Ammon's horn (tissue), 1 donor: Measurements from ENCODE around the gene FDX1.
A peak's percentile ranks its signal among the peaks of the same experiment; 100 is the strongest.

Experiments
- DNase-seq: peaks from one replicate; pipeline ENCODE4 v3.0.0-alpha.2; 2016; ENCODE audit warnings: low spot score

The FDX1 gene

DNA sequence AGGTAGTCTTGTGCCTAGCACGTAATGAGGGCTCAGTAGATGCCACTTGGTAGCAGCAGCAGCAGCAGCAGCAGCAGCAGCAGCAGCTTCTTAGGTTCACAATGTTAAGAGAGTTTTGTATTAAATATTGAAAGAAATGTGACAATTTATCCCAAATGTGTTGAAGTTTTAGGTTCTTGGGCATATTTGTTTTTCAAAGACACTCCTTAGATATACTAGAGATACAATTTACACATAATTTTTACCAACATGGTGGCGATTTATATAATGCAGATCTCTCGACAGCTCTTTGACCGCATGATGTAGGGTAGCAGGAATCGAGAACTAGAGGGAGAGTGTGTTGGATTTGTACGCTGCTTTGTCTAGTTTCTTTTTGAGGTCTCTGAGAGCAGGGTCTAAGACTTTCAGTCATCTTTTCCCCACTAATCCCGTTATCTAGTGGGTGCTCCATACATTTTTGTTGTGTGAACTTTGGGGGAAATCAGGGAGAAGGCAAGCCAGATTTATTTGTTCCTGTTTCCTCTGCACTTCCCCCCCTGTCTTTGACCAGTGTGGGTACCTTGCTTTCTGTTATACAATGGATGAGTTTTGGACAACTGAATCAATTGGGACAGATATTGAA is 1.4 kb downstream of the FDX1 start:
- DNase-seq = no peak

- DNase-seq = no peak
Observed at GRCh38 chr11:110431674-110432073, 1.9 kb downstream of the FDX1 start.

DNA sequence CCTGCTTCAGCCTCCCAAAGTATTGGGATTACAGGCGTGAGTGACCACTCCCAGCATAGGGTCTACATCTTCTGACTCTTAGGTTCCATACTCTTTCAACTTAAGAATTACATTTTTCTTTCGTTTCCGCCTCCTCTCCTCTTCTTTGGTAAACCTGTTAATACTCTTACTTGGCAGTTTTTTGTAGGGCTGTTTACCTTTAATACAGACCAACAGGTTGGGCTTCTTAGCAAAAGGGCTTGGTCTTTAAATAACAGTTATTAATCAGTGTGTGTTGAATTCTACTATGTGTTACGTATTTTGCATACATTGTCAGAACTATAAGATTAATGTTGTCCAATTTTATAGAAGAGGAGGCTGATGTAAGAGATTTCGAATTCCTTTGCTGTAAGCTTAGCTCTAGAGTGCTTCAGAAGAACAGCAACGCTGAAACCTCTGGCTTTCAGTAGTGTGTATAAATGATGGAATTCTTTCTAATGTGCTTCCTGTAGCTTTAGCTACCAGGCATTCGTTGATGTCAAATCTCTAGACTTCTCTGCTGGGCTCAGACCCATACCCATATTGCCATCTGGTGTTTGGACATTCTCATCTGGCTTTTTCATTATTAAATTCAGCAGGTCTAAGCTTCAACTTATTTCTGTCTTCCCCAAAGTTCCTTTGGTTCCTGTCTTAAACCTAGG is 3.1 kb downstream of the FDX1 start:
- DNase-seq = no peak

DNA sequence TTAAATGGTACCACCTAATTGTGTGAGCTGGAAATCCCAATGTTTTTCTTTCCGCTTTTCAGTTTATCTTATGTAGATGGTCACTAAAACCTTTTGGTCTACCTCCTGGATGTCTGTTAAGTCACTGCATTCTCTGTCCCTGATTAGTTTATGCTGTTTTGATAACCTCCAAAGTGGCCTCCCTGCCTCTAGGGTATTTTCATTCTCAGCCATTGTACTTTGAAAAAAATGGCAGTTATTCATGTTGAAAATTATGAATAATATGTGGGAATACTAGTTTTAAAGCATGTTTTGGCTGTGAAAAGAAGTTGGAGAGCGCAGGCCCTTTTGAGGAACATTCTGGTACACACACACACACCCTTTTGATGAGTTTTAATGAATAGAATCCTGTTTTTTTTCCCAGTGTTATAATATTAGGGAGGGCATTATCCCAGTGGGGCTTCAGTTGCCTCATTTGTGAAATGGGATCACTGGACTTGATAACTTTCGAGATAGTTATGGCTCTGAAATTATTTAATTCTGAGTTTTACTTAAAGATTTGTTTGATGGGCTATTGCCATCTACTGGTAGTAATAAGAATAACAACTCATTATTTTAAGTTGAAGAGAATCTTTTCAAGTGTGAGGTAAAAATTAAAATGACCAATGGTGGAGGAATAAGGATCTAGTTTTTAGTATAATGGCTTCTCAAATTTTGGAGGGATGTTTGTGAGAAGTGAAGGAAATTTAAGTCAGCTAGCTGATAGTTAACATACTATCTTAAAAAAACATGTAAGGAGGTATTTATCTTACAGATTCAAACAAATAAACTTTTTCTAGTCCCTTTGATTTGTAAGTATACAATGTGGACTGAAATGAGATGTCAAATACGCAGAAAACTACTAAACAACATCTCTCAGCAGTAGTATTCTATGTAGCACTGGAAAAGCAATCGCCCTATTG is 3.9 kb downstream of the FDX1 start:
- no peak for DNase-seq

GRCh38 chr11:110434952-110435779 is 5.4 kb downstream of the FDX1 start:
- no peak for DNase-seq

DNA sequence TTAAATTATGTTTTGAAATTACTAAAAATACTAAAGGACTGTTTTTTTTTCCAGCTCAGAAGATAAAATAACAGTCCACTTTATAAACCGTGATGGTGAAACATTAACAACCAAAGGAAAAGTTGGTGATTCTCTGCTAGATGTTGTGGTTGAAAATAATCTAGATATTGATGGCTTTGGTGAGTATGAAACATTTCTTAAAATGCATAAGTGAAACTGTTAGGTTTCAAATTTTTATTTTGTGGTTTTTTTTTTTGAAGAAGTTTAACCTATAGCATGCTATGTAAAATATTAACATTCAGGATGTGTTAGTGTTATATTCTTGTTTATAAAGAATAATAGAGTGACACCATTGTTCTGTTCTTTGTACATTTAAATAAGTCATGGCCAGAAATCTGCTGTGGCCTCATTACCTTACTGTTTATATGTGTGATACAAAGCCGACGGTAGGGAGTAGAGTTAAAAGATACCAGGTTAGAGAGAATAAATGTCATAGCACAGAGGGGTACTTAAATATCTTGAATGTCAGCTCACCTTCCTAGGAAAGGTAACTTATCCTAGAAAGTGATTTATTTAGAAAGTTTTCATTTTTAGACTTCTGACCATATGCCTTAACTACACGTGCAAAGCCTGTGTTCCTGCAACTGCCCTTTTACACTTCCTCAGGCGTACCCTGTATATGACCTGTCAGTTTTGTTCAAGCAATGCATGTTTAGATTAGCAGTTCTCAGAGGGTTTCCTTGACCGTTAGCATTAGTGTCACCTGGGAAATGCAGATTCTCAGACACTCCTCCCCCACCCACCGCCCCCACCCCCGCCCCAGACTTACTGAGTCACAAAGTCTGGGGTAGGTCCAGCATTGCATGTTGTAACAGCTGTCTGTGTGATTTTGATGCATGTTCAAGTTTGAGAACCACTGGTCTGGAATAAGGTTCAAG is 6.3 kb downstream of the FDX1 start:
- no peak for DNase-seq

GRCh38 chr11:110438017-110438416 is 8.3 kb downstream of the FDX1 start:
- no peak for DNase-seq

DNA sequence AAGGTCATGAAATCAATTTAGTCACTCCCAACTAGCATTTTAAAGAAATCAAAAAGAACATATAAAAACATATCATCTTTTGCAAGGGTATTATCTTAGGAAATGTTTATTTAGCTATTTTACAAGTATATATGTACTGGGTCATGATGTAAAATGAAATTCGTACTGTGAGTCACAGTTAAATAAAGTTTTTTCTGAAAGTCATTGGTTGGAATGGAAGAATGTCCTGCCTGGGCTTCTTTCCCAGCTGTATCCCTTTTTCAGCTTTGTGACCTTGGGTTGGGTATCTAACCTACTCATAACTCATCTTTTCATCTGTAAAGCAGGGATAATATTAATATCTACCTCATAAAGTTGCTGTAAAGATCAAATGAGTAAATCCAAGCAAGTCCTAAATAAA is 15.7 kb downstream of the FDX1 start:
- DNase-seq = no peak

DNA sequence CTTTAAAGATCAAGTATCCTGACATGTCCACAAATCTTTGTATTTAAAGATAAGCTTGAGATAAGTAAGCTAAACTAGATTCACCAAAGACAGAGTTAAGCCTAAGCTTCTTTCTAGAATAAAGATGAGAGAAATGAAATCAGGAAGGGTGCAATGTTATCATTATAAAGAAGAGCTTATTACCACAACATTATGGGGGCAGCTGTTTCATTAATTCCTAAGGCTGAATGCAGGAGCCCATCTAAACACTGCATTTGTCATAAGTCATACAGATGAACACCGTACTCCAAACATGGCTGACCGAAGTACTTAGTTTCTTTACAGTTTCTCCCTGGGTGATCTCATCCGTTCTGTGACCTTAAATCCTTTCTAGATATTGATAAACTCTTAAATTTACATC is 16.3 kb downstream of the FDX1 start:
- DNase-seq = no peak

DNA sequence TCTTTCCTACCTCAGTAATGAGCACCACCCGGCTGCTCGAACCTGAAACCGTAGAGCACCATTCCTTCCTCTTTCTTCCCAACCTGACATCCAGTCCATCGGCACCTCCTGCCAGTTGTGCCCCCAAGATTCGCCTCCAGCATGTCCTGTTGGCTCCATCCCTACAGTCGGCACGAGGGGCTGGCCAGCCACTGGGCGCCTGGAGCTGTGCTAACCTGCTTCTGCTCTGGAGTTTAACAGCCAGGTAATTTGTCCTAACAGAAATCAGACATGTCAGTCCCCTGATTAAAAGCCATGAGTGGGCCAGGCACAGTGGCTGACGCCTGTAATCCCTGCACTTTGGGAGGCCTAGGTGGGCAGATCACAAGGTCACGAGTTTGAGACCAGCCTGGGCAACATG is 16.8 kb downstream of the FDX1 start:
- DNase-seq = no peak

DNA sequence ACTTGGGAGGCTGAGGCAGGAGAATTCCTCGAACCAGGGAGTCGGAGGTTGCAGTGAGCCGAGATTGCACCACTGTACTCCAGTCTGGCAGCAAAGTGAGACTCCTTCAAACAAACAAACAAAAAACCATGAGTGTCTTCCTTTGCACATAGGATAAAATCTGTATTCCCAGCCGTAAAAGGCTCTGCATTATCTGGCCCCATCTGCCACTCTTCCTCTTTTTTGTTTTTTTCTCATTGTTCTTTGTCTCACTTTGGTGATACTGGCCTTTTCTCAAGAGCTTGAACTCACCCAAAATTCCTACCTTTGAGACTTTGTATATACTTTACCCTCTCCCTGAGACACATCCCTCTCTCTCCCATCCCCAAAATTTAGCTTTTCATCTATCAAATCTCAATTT is 17.6 kb downstream of the FDX1 start:
- no peak for DNase-seq

- DNase-seq = no peak
Observed at GRCh38 chr11:110447897-110448745, 18.4 kb downstream of the FDX1 start.

GRCh38 chr11:110450246-110450645 is 20.5 kb downstream of the FDX1 start:
- DNase-seq = no peak

- DNase-seq = no peak
Observed at GRCh38 chr11:110452720-110453119, 23.0 kb downstream of the FDX1 start.

DNA sequence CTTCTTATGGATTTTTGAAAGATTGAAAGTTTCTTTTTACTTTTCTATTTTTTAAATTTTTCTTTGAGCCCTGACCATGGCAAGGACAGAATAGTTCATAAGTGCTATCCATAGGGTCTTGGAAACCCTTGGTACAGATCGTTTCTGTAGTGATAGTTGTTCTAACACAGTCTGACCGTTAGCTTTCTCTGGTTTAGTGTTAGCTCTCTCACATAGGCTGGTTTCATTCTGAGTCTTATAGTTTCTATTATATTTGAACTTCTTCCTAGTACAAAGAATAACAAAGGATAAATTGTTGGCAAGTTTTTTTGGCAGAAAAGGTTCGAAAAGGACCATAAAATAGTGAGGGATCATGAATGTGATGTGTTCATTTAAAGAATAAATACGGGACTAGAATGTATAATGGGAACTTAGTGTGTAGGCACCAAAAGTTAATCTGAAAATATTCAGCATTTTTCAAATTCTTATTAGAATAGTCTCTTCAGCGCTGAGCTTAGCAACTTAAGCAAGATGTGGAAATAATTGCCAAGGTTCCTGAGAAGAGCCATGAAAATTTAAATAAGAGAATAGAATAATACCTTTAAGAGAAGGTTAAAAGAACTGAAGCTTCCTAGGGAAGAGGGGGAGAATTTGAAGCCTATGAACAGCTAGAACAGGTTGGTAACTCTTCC is 24.1 kb downstream of the FDX1 start:
- DNase-seq = no peak

DNA sequence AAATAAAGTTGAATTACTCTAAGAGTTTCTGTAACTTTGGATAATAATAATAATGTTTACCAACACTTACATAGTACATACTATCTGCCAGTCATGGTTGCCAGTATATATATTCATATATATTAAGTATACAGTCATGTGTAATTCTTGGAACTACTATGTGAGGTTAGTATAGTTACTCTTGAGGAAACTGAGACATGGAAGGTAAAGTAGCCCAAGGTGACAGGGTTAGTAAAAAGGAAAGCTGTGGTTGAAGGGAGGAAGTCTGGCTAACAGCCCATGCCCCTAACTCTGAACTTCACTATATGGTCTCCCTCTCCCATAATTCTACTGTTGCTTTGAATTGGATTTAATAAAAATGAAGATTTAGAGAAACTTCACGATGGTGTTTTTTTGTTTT is 24.9 kb downstream of the FDX1 start:
- no peak for DNase-seq

DNA sequence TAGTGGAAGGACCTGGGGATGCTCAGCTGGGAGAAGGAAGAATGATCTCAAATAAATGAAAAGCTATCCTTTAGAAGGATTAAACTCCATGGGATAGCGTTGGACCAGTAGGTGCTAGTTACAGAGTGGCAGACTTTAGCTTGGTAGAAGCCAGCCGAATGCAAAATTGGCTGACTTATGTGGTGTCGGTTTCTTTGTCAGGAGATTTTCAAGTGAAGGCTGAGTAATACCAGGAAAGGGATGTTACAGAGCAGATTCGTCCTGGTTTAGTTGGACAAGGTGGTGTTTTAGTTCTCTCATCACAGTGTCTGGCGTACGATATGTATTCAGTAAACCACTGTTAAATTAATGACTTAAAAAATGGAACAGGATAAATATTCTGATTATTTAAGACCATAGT is 26.0 kb downstream of the FDX1 start:
- DNase-seq = no peak

DNA sequence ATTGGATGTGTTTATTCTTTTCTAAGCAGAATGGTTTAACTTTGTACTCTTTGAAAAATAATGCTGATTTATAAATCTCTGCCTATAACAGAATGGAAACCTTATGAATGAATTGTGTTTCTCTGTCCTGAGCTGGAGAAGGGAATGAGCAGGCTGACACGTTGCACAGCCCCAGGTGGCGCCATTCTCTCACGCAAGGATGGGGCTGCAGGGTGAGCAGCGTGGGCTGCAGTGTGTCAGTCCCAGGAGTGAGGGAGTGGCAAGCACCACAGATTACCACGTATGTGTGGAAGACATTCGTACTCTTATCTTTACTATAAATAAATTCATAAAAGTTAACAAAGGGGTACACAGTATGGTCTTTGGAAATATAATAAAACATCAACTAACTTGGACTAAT is 33.4 kb downstream of the FDX1 start:
- peak; percentile 80 for DNase-seq

DNA sequence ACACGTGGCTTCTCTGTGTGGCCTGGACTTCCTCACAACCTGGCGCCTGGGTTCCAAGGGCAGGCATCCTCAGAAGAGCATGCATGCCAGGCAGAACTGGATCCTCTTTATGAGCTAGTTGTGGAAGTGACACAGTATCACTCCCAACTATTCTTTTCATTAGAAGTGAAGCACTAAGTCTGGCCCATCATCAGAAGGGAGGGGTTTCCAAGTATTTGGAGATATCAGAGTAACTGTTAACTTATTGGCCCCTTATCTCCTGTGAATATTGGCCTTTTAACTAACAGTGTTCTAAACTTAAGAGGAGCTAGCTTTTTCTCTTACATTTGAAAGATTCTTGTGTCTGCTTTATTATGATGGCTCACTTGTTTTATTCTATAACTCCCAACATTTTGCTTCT is 35.5 kb downstream of the FDX1 start:
- no peak for DNase-seq
